Omental fat pad (tissue), 4 donors: ENCODE results near the gene ZNF85. TPM values are rescaled to one million over a fixed set of nuclear protein-coding genes. Genes with fewer than 3 reads are reported as not detected.
"Not testable (repeated sequence)": the region's sequence is repeated elsewhere in the genome, so short reads cannot be mapped to it uniquely, and the experiment has no call there.

ENCODE experiments used
- ATAC-seq: fragments of 150-250 bp; one replicate; pipeline ENCODE4 v1.9.1; 2016; ENCODE audit warnings: mild to moderate bottlenecking, moderate library complexity; ENCODE audit not compliant: low FRiP score
- DNase-seq: peaks from one replicate; pipeline ENCODE4 v3.0.0-alpha.2; 2019; ENCODE audit warnings: low spot score
- total RNA-seq, 4 donors: library from RNA; depleted of rRNA; stranded (reverse); fragments of >200 nt; gene quantifications; one replicate each; pipeline ENCODE4 v1.1.0, GENCODE V29; 2016
- TF ChIP-seq, protein P1 (sequence below), 3 donors: fragments of 450-650 bp; IDR thresholded peaks; one replicate each; pipeline ENCODE4 v1.5.1; 2016 to 2017; ENCODE audit warnings: antibody characterized with exemption in 3 of 3, mild to moderate bottlenecking in 3 of 3, moderate library complexity in 2 of 3

ZNF85 gene
- 10 to 100 TPM in 1 of 4 donors, 1 to 10 TPM in 3; 1.9 to 12.8 (median 3.0) TPM for total RNA-seq

DNA sequence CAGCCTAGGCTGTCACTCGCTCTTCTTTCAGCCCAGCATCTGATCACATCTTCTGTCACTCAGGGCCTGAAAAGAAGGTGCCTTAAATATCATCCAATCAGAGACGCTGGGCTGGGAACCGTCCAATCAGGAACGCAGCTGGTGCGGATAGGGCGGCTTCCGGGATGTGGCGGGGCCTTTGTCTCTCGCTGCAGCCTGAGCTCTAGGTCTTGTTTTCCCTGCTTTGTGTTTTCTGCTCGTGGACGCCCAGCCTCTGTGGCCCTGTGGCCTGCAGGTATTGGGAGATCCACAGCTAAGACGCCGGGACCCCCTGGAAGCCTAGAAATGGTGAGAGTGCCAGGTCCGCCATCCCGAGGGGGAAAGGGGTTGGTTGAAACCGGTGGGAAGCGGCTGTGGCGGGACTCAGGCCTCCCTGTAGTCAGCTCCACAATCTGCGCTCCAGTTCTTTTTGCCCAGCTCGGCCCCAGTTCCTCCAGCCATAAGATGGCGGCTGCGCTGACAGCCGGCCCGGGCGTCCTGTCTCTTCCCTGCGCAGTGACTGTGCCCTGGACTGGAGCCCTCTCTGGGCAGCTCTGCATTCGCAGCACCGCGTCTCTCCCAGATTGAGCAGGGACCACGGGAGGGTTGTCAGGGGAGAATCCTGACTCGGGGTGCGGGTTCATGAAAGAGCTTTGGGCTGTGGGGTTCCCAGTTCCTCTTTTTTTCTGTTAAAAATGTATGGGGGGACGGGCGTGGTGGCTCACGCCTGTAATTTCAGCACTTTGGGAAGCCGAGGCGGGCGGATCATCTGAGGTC, at the start of gene ZNF85:
TSS of gene ZNF85 (plus strand) at position 175 of the 795 bp plus-strand sequence. CDS start at position 325, 150 bp downstream.
- TF ChIP-seq, protein P1, sequence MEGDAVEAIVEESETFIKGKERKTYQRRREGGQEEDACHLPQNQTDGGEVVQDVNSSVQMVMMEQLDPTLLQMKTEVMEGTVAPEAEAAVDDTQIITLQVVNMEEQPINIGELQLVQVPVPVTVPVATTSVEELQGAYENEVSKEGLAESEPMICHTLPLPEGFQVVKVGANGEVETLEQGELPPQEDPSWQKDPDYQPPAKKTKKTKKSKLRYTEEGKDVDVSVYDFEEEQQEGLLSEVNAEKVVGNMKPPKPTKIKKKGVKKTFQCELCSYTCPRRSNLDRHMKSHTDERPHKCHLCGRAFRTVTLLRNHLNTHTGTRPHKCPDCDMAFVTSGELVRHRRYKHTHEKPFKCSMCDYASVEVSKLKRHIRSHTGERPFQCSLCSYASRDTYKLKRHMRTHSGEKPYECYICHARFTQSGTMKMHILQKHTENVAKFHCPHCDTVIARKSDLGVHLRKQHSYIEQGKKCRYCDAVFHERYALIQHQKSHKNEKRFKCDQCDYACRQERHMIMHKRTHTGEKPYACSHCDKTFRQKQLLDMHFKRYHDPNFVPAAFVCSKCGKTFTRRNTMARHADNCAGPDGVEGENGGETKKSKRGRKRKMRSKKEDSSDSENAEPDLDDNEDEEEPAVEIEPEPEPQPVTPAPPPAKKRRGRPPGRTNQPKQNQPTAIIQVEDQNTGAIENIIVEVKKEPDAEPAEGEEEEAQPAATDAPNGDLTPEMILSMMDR (IDR thresholded peaks at IDR 0.05): no peak
- DNase-seq (peak; percentile 78), ATAC-seq (peak; percentile 98)

DNA sequence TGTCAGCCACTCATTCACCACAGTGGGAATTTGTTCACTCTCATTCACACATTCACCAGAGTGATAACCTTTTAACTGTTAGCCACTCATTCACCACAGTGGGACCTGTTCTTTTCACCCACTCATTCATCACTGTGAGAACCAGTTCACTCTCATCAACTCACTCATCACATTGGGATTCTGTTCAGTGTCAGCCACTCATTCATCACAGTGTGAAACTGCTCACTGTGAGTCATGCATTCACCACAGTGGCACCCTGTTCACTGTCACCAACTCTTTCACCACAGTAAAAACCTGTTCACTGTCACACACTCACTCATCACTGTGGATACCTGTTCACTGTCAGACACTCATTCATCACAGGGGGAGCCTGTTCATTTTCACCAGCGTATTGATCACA, 43.5 kb upstream of the ZNF85 start:
- DNase-seq (no peak), ATAC-seq (no peak)
- TF ChIP-seq, protein P1 (IDR thresholded peaks at IDR 0.05): no peak

DNA sequence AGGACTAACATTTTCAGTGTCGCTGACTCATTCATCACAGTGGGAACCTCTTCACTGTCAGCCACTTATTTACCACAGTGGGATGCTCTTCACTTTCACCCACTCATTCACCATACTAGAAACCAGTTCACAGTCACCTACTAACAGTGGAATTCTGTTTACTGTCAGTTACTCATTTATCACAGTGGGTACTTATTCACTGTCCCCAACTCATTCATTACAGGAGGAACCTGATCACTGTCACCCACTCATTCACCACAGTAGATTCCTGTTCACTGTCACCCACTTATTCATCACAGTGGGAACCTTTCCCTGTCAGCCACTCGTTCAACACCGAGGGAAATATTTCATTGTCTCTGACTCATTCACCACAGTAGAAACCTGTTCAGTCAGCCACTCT, 10.1 kb upstream of the ZNF85 start:
- TF ChIP-seq, protein P1 (IDR thresholded peaks at IDR 0.05): no peak
- DNase-seq (no peak), ATAC-seq (no peak)

DNA sequence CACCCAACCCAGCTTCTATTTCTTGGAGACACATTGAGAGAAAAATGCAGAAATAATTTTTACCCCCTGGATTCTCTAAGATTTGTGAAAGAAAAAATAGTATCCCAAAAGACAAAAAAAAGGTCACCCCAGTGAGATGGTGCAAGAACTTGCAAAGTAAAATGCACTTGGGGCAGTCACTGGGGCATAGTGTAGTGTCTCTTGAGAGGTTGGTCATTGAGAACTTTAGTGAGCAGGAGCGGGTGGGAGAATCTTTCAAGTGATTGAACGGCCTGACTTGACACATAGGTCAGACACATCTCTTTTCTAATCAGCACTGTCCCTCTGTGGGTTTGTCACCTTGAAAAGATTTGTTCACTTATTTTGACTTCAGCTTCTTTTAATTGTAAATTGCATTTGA, 2.4 kb downstream of the ZNF85 start:
- ATAC-seq (no peak), DNase-seq (no peak)
- TF ChIP-seq, protein P1 (IDR thresholded peaks at IDR 0.05): no peak

DNA sequence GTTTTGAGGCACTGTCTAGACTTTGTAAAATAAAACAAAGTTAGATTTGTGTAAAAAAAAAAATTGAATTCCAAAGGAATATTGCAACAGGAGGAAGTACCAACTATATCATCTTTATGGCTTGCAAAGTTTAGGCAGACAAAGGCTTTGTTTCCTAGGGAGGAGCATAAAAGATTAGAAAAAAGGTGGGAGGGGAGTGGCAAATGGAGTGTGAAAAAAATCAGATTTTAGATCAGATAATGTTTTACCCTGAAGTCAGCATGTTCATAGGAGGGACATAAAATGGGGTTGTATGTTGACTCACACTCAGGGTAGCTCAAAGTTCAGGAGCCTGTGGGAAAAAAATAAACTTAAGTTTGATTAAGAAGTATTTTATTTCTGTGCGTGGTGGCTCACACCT, 3.7 kb downstream of the ZNF85 start:
- ATAC-seq: no peak
- no peak for DNase-seq
- TF ChIP-seq, protein P1 (IDR thresholded peaks at IDR 0.05): no peak

DNA sequence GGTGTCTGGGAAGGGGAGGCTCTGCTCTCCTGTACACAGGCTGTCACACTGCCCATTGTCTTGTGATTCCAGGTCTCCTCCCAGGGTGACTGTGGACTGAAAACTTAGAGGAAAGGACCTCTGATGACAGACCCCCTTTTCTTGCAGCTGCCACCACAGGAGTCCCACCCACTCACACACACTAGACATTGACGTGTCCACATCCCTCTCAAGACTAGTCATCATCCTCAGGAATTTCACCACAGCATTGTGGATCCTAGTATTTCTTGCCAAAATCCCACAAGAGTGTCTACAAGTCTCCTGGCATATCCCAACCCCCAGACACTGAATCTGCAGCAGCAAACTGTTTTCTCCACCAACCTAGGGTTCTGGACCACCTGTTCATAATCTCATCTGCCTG, 5.3 kb downstream of the ZNF85 start:
- ATAC-seq (no peak), DNase-seq (no peak)
- TF ChIP-seq, protein P1 (IDR thresholded peaks at IDR 0.05): no peak

DNA sequence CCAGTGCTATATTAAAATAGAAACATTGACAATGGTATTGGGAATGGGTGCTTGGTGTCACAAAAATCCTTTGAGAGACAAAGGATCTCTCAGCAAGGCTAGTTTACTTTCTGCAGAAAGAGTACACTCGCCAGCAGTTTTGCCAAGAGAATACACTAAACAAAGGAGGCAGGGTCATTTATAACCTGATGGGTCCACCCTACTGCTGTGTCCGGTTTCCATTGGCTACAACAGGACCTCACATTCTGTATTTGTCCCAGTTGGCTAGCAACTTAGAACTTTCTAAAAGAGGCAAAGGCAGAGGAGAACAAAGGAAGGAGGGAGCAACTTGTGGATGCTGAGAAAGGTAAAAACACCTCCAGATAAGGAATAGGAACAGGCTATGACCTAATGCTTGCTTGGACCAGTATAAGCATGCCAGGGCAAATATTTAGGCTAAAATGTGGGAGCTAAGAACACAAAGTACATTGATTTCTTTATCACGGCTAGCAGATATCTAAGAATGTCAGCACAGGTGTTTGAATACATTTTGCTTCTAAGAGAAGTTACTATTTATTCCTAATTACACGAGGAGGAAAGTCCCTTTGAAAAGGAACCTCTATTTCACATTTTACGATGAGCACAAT, 13.4 kb downstream of the ZNF85 start:
- ATAC-seq, DNase-seq: not testable (repeated sequence)

DNA sequence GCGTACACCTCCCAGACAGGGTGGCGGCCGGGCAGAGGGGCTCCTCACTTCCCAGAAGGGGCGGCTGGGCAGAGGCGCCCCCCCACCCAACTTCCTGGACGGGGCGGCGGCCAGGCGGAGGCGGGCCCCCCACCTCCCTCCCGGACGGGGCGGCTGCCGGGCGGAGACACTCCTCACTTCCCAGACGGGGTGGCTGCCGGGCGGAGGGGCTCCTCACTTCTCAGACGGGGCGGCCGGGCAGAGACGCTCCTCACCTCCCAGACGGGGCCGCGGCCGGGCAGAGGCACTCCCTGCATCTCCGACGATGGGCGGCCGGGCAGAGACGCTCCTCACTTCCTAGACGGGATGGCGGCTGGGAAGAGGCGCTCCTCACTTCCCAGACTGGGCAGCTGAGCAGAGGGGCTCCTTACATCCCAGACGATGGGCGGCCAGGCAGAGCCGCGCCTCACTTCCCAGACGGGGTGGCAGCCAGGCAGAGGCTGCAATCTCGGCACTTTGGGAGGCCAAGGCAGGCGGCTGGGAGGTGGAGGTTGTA, 29.6 kb downstream of the ZNF85 start:
- ATAC-seq, DNase-seq: not testable (repeated sequence)
